ENCODE results near the gene USP14. TPM values are rescaled to one million over a fixed set of nuclear protein-coding genes. Genes with fewer than 3 reads are reported as not detected.

Gene USP14
- total RNA-seq, 1 experiment from 2014 or later, result 83.8 TPM

DNA sequence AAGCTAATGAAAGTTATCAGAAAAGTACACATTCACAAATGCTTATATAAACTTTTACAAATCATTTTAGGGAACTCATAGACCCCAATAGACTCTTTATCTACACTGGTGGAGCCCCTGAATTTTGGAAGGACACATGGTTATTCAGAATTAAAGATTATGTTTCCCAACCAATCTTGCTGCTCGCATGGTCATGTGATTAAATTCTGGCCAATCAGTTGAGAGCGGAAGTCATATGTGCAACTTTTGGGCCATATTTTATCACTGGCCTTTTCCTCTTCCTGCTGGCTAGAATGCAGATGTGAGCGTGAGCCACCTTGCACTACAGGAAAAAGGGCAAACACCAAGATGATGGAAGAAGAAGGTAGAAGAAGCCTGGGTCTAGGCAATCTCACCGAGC lies 89.7 kb downstream of the USP14 start:
- Histone ChIP-seq H3K27ac (no peak overlapping the region), H2AFZ (no peak overlapping the region), H3K36me3 (ENCODE audit: low read depth) (peaks cover 40% of the 10 kb centered on the region), H3K4me3 (no peak overlapping the region), H3K9me3 (ENCODE audit: insufficient read depth, low read depth) (no peaks in the 10 kb centered on the region), H4K20me1 (ENCODE audit: insufficient read depth) (no peaks in the 10 kb centered on the region), H3K79me2 (ENCODE audit: low read depth) (no peaks in the 10 kb centered on the region), H3K4me2 (no peak overlapping the region), H3K9me2 (ENCODE audit: insufficient read depth) (no peaks in the 10 kb centered on the region), H3K4me1 (replicated peaks; ENCODE audit: insufficient read depth) (0 out of 2 replicates have a peak, but pooled peaks cover 5% of the 10 kb centered on the region), H3K27me3 (ENCODE audit: insufficient read depth, low read depth) (no peaks in the 10 kb centered on the region), H3F3A (ENCODE audit: insufficient read depth, low read depth) (peaks cover 8% of the 10 kb centered on the region; the same call in 1 of the 2 replicates)
- CTCF ChIA-PET, result no interaction called here
- no peak for TF ChIP-seq CTCF (conservative IDR thresholded peaks at IDR 0.05)
- TF ChIP-seq EZH2 (IDR thresholded peaks at IDR 0.05; ENCODE audit: low read depth), result no peak
- POLR2A ChIA-PET (ENCODE audit: unreplicated experiment), result no interaction called here
- DNase-seq, result no peak
- BruUV-seq (replicated peaks), result no TSS peak
- intact Hi-C loops (cut with micrococcal nuclease; ENCODE audit: unreplicated experiment), result no loop called here

DNA sequence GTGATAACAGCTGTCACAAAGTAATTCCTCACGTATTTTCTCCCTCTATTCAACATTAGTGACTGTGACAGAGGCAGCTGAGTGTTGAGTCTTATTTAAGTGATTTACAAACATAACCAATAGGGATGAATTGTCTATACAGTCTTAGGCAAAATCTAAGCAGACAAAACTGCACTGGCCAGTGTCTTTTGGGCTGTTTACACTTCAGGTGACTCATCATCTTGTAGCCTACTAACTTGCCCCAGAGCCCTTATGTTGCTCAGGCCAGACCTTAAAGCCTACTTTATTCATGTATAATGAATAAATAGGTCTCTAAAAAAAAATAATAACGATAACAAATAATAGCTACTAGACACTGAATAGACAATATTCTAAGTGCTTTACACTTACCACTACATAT lies 92.3 kb downstream of the USP14 start:
- no TSS peak for BruUV-seq (replicated peaks)
- no peak overlapping the region for H3K27ac ChIP-seq
- no peak for DNase-seq
- 0 out of 2 replicates have a peak, but pooled peaks cover 5% of the 10 kb centered on the region for H3K4me1 ChIP-seq (replicated peaks; ENCODE audit: insufficient read depth)
- H2AFZ ChIP-seq, result no peak overlapping the region
- ChIA-PET POLR2A (ENCODE audit: unreplicated experiment) (no interaction called here), CTCF (no interaction called here)
- H3K79me2 ChIP-seq (ENCODE audit: low read depth), result no peaks in the 10 kb centered on the region
- H3F3A ChIP-seq (ENCODE audit: insufficient read depth, low read depth), result peaks cover 8% of the 10 kb centered on the region
- no peak overlapping the region for H3K4me3 ChIP-seq
- H3K36me3 ChIP-seq (ENCODE audit: low read depth), result peaks cover 47% of the 10 kb centered on the region
- intact Hi-C loops (cut with micrococcal nuclease; ENCODE audit: unreplicated experiment), result no loop called here
- TF ChIP-seq CTCF (conservative IDR thresholded peaks at IDR 0.05), result no peak
- no peaks in the 10 kb centered on the region for H3K9me3 ChIP-seq (ENCODE audit: insufficient read depth, low read depth)
- no peaks in the 10 kb centered on the region for H3K9me2 ChIP-seq (ENCODE audit: insufficient read depth)
- H3K27me3 ChIP-seq (ENCODE audit: insufficient read depth, low read depth), result no peaks in the 10 kb centered on the region
- H3K4me2 ChIP-seq, result no peak overlapping the region
- H4K20me1 ChIP-seq (ENCODE audit: insufficient read depth), result no peaks in the 10 kb centered on the region

- Histone ChIP-seq H3K4me1 (replicated peaks; ENCODE audit: insufficient read depth) (0 out of 2 replicates have a peak, but pooled peaks cover 5% of the 10 kb centered on the region), H3K9me3 (ENCODE audit: insufficient read depth, low read depth) (no peaks in the 10 kb centered on the region), H3K9me2 (ENCODE audit: insufficient read depth) (no peaks in the 10 kb centered on the region), H4K20me1 (ENCODE audit: insufficient read depth) (no peaks in the 10 kb centered on the region), H3K36me3 (ENCODE audit: low read depth) (peaks cover 47% of the 10 kb centered on the region), H3K4me2 (no peak overlapping the region), H3K4me3 (no peak overlapping the region), H3K27me3 (ENCODE audit: insufficient read depth, low read depth) (no peaks in the 10 kb centered on the region), H2AFZ (no peak overlapping the region), H3F3A (ENCODE audit: insufficient read depth, low read depth) (peaks cover 8% of the 10 kb centered on the region), H3K27ac (no peak overlapping the region), H3K79me2 (ENCODE audit: low read depth) (no peaks in the 10 kb centered on the region)
- BruUV-seq (replicated peaks), result no TSS peak
- TF ChIP-seq CTCF (conservative IDR thresholded peaks at IDR 0.05), result no peak
- no peak for TF ChIP-seq EZH2 (IDR thresholded peaks at IDR 0.05; ENCODE audit: low read depth)
- CTCF ChIA-PET, result no interaction called here
- POLR2A ChIA-PET (ENCODE audit: unreplicated experiment), result no interaction called here
- DNase-seq, result no peak
- intact Hi-C loops (cut with micrococcal nuclease; ENCODE audit: unreplicated experiment), result no loop called here
Observed at GRCh38 chr18:251572-251971, 93.2 kb downstream of the USP14 start.
